ENCODE data around the gene FGF1.

DNA sequence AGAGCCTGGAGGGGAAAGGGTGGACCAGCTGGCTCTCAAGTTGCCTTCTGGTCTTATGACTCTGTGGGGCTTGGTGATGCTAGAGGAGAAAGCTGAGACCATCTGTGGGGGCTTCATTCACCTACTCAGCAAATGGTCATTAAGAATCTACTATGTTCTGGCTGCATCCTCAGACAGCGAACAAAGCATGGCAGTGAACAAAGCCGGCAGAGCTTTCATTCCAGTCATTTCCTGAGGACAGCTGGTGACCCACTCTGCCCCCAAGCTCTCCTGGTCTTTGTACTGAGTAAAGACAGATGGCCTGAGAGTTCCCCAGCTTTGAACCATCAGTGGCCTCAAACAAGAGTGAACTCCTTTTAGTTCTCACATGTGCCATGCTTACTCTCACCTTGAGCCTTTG, 48.0 kb downstream of the FGF1 start:
- TF ChIP-seq, protein P1, sequence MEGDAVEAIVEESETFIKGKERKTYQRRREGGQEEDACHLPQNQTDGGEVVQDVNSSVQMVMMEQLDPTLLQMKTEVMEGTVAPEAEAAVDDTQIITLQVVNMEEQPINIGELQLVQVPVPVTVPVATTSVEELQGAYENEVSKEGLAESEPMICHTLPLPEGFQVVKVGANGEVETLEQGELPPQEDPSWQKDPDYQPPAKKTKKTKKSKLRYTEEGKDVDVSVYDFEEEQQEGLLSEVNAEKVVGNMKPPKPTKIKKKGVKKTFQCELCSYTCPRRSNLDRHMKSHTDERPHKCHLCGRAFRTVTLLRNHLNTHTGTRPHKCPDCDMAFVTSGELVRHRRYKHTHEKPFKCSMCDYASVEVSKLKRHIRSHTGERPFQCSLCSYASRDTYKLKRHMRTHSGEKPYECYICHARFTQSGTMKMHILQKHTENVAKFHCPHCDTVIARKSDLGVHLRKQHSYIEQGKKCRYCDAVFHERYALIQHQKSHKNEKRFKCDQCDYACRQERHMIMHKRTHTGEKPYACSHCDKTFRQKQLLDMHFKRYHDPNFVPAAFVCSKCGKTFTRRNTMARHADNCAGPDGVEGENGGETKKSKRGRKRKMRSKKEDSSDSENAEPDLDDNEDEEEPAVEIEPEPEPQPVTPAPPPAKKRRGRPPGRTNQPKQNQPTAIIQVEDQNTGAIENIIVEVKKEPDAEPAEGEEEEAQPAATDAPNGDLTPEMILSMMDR (IDR thresholded peaks at IDR 0.05), result no peak
- no peak for TF ChIP-seq POLR2A (IDR thresholded peaks at IDR 0.05)
